Right atrium auricular region (tissue), 2 donors: ENCODE measurements around the gene TUT1. TPM values are rescaled to one million over a fixed set of nuclear protein-coding genes. Genes with fewer than 3 reads are reported as not detected.
"Not testable (repeated sequence)": the region's sequence is repeated elsewhere in the genome, so short reads cannot be mapped to it uniquely, and the experiment has no call there.

Experiments
- DNase-seq: peaks from one replicate; pipeline ENCODE4 v3.0.0-alpha.2; 2019; ENCODE audit warnings: low spot score
- H3K27ac ChIP-seq, 2 donors: fragments of 200-600 bp; sonication (generic); 1 replicate in 1 of 2; 2 replicates in 1 of 2; pipeline ENCODE4 v1.5.1; 2016 to 2019
- H3K27me3 ChIP-seq, 2 donors: fragments of 200-600 bp; sonication (generic); one replicate each; pipeline versions ENCODE4 v1.5.1 to v1.6.0; 2017 to 2019
- H3K36me3 ChIP-seq: fragments of 200-600 bp; sonication (generic); one replicate; pipeline ENCODE4 v1.5.1; 2016
- H3K4me1 ChIP-seq, 2 donors: fragments of 200-600 bp; sonication (generic); one replicate each; pipeline versions ENCODE4 v1.5.1 to v1.6.0; 2017 to 2019
- H3K4me3 ChIP-seq, 2 donors: fragments of 200-600 bp; sonication (generic); 1 replicate in 1 of 2; 2 replicates in 1 of 2; pipeline ENCODE4 v1.5.1; 2017 to 2019; ENCODE audit warnings: mild to moderate bottlenecking in 1 of 2, moderate library complexity in 1 of 2
- H3K9me3 ChIP-seq, 2 donors: fragments of 200-600 bp; sonication (generic); one replicate each; pipeline ENCODE4 v1.5.1; 2019
- CTCF ChIP-seq, 2 donors: fragments of 200-600 bp; sonication (generic); IDR thresholded peaks; one replicate each; pipeline ENCODE4 v1.5.1; 2019; ENCODE audit warnings: antibody characterized with exemption in 2 of 2
- total RNA-seq, 2 donors: library from RNA; depleted of rRNA; stranded (reverse); fragments of >200 nt; gene quantifications; one replicate each; pipeline ENCODE4 v1.1.0, GENCODE V29; 2016

The TUT1 gene
- total RNA-seq, 2 donors from 2014 or later: 5.4 to 5.7 TPM

DNA sequence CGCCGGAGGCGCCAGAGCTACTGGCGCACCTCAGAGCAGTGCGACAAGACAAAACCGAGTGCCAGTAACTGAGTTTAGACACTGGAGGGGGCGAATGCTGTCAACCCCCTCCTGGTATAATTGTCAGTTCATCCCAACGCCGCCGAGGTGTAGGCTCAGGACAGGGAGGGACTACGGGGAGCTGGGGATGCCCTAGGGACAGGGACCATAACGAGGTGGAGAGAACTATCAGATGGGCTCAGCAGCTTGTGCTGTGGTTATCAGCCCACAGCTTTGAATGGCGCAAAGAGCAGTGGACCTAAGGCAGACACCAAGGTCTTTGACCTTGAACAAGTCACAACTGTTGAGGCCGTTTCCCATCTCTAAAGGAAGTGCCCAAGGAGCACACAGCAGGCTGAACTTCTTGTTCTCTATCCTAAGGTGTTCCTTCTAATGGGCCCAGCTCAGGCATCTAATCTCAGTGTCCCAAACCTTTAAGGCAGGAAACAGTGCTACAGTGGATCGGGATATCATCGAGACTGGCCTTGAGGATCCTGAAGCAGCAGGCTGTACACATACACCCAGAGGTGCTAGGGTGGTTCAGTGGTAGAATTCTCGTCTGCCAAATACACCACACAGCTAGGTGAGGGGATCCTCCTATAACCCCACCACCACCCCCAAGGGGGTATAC lies 958 bp upstream of the TUT1 start:
- H3K27ac ChIP-seq: peak overlapping the region; percentile 96 to 97
- TF ChIP-seq CTCF (IDR thresholded peaks at IDR 0.05): no peak
- no peaks in the 10 kb centered on the region for H3K9me3 ChIP-seq
- no peaks in the 10 kb centered on the region for H3K27me3 ChIP-seq
- peaks cover 55% of the 10 kb centered on the region for H3K36me3 ChIP-seq
- H3K4me3 ChIP-seq: peak overlapping the region; percentile 40 to 81
- peaks cover 0 to 24% of the 10 kb centered on the region in 2 donors for H3K4me1 ChIP-seq
- no peak for DNase-seq

DNA sequence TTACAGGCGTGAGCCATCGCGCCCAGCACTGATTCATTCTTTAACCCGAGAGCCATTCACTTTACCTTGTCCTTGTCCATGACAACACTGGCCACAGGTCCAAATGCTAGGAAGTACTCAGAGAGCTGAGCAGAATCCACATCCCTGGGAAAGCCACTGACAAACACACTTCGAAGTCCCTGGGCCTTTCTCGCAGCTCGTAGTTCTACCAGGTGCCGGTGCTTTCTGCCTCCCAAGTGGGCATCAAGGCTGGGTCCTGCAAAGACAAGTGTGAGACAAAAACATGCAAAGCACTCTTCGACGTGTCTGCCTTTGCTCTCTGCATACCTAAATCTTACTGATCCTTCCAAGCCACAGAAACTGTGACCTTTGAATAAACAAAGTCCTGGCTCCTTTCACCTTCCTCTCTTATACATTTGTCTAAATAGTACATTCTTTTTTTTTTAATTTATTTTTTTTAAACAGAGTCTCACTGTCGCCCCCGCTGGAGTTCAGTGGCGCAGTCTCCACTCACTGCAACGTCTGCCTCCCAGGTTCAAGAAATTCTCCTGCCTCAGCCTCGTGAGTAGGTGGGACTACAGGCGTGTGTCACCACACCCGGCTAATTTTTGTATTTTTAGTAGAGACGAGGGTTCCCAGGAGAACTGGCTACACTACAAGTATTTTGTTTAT lies 2.2 kb downstream of the TUT1 start:
- H3K27ac ChIP-seq: no peak overlapping the region
- no peaks in the 10 kb centered on the region for H3K9me3 ChIP-seq
- no peak for TF ChIP-seq CTCF (IDR thresholded peaks at IDR 0.05)
- H3K4me1 ChIP-seq: peaks cover 0 to 24% of the 10 kb centered on the region in 2 donors
- H3K4me3 ChIP-seq: no peak overlapping the region
- no peaks in the 10 kb centered on the region for H3K27me3 ChIP-seq
- peaks cover 47% of the 10 kb centered on the region for H3K36me3 ChIP-seq
- DNase-seq: no peak

GRCh38 chr11:62585356-62585755 lies 6.0 kb downstream of the TUT1 start:
- H3K27ac ChIP-seq, H3K4me1 ChIP-seq, H3K9me3 ChIP-seq, H3K4me3 ChIP-seq, H3K27me3 ChIP-seq, DNase-seq: not testable (repeated sequence)
- H3K36me3 ChIP-seq: peaks cover 54% of the 10 kb centered on the region

GRCh38 chr11:62581735-62582134 lies 9.6 kb downstream of the TUT1 start:
- DNase-seq, H3K4me3 ChIP-seq, H3K27ac ChIP-seq, H3K9me3 ChIP-seq, H3K4me1 ChIP-seq, H3K27me3 ChIP-seq: not testable (repeated sequence)
- H3K36me3 ChIP-seq: peaks cover 48% of the 10 kb centered on the region

GRCh38 chr11:62580959-62581715 lies 10.2 kb downstream of the TUT1 start:
- no peak for TF ChIP-seq CTCF (IDR thresholded peaks at IDR 0.05)
- no peak overlapping the region for H3K27ac ChIP-seq

DNA sequence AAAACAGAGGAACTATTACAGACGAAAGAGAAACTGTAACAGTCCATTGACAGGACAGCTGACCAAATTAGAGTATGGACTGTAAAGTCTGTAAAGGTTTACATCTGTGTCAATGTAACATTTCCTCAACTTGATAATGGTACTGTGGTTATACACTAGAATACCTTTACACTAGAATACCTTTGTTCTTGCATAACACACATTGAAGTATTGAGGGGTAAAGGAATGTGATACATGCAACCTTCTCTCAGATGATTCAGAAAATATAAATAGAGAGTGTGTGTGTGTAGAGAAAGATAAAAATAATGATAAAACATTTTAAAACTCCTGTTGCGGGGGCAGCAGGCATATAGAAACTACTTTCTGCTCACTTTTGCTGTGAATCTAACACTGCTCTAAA lies 12.1 kb downstream of the TUT1 start:
- no peaks in the 10 kb centered on the region for H3K9me3 ChIP-seq
- no peak overlapping the region for H3K27ac ChIP-seq
- peaks cover 41% of the 10 kb centered on the region for H3K36me3 ChIP-seq
- no peak overlapping the region for H3K4me3 ChIP-seq
- no peak for TF ChIP-seq CTCF (IDR thresholded peaks at IDR 0.05)
- peaks cover 0 to 25% of the 10 kb centered on the region in 2 donors for H3K4me1 ChIP-seq
- no peak for DNase-seq
- H3K27me3 ChIP-seq: no peaks in the 10 kb centered on the region

More at GRCh38 chr11:62580959-62581715, 10.2 kb downstream of the TUT1 start:
- no peaks in the 10 kb centered on the region for H3K27me3 ChIP-seq
- no peak for DNase-seq
- peaks cover 49% of the 10 kb centered on the region for H3K36me3 ChIP-seq
- no peak overlapping the region for H3K4me3 ChIP-seq
- H3K9me3 ChIP-seq: no peaks in the 10 kb centered on the region
- H3K4me1 ChIP-seq: peaks cover 0 to 8% of the 10 kb centered on the region in 2 donors
